SU-DHL-6 (cell line): ENCODE data around the gene DNAH11.

Experiments used
- CTCF ChIP-seq: fragments of 200-600 bp; sonication (generic); IDR thresholded peaks from one replicate; pipeline ENCODE4 v1.5.1; 2017; ENCODE audit warnings: antibody characterized with exemption, mild to moderate bottlenecking, low read length, moderate library complexity; ENCODE audit not compliant: insufficient read depth, poor library complexity, severe bottlenecking
- EZH2phosphoT487 ChIP-seq: fragments of 200-600 bp; sonication (generic), shearing (Covaris generic); conservative IDR thresholded peaks from 2 replicates; pipeline ENCODE4 v1.6.1; 2018; ENCODE audit warnings: mild to moderate bottlenecking, antibody characterized with exemption, low read length, moderate library complexity, mixed read lengths

- TF ChIP-seq CTCF = no peak
- TF ChIP-seq EZH2phosphoT487 = no peak
Observed at GRCh38 chr7:21733837-21734236, 191.0 kb downstream of the DNAH11 start.
